Sigmoid colon (tissue), 3 donors: ENCODE results near the gene TOGARAM1.

ENCODE experiments used
- CTCF ChIP-seq, 4 experiments: fragments of 450-650 bp in 3 of 4; fragments of 200-600 bp in 1 of 4; IDR thresholded peaks; one replicate each; pipeline ENCODE4 v1.5.1; 2016 to 2019; ENCODE audit warnings: antibody characterized with exemption in 4 of 4, mild to moderate bottlenecking in 3 of 4, moderate library complexity in 2 of 4
- POLR2A ChIP-seq, 2 donors: fragments of 450-650 bp; IDR thresholded peaks; one replicate each; pipeline ENCODE4 v1.6.1; 2016; ENCODE audit warnings: antibody characterized with exemption in 2 of 2, mild to moderate bottlenecking in 2 of 2, moderate library complexity in 2 of 2

- TF ChIP-seq CTCF (IDR thresholded peaks at IDR 0.05) (no peak), POLR2A (IDR thresholded peaks at IDR 0.05) (no peak)
Measured at GRCh38 chr14:44988694-44989093, 26.7 kb downstream of the TOGARAM1 start.
